ENCODE results near the gene ENOX2. TPM values are rescaled to one million over a fixed set of nuclear protein-coding genes. Genes with fewer than 3 reads are reported as not detected.

The ENOX2 gene
- total RNA-seq, 1 donor from 2014 or later, result 13.6 TPM

DNA sequence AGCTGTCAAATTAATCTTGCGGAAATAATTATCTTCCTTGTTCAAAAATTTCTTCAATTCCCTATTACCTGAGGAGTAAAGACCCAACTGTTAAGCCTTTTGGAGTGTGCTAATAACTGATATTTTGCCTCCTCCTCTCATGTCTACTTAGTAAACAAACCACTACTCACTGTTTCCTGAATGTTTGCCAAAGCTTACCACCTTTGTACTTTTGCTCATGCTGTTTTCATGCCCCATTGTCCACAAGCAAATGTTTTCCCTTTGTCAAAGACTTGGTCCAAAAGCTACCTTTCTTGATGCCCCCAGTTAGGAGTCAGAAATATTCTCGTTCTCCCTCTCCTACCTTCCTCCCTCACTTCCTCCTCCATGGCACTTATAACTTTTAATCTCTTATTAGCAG lies 226.1 kb downstream of the ENOX2 start:
- no peaks in the 10 kb centered on the region for H3K4me1 Mint-ChIP-seq (ENCODE audit: unreplicated experiment)
- H3K4me3 Mint-ChIP-seq (ENCODE audit: unreplicated experiment), result no peak overlapping the region
- TF ChIP-seq, protein P1, sequence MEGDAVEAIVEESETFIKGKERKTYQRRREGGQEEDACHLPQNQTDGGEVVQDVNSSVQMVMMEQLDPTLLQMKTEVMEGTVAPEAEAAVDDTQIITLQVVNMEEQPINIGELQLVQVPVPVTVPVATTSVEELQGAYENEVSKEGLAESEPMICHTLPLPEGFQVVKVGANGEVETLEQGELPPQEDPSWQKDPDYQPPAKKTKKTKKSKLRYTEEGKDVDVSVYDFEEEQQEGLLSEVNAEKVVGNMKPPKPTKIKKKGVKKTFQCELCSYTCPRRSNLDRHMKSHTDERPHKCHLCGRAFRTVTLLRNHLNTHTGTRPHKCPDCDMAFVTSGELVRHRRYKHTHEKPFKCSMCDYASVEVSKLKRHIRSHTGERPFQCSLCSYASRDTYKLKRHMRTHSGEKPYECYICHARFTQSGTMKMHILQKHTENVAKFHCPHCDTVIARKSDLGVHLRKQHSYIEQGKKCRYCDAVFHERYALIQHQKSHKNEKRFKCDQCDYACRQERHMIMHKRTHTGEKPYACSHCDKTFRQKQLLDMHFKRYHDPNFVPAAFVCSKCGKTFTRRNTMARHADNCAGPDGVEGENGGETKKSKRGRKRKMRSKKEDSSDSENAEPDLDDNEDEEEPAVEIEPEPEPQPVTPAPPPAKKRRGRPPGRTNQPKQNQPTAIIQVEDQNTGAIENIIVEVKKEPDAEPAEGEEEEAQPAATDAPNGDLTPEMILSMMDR (IDR thresholded peaks at IDR 0.05), result no peak
- no peak overlapping the region for H3K27ac Mint-ChIP-seq (ENCODE audit: unreplicated experiment)
- peaks cover 14% of the 10 kb centered on the region for H3K9me3 Mint-ChIP-seq (ENCODE audit: unreplicated experiment)
- peaks cover 10% of the 10 kb centered on the region for H3K36me3 Mint-ChIP-seq (ENCODE audit: unreplicated experiment)
- H3K27me3 Mint-ChIP-seq (ENCODE audit: unreplicated experiment), result no peaks in the 10 kb centered on the region
- no peak for DNase-seq (ENCODE audit: extremely low spot score, unreplicated experiment)

DNA sequence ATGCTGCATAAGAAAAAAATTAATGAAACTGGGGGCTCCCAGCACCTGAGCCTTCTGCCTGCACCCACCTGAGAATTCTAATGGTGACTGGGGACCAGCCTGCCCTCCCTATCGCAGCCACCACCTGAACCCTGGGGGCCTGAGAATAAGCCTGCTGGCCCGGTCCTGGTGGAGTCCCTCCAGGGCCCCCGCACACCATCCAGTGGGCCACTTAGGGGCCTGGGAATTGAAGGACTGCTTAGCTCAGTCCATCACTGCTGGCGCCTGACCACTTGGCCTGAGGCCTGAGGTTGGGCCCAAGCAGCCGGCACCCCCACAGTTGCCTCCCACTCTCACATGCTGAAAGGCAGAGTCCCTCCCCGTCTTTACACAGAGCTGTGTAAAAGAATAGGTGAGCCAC lies 230.8 kb downstream of the ENOX2 start:
- H3K36me3 Mint-ChIP-seq (ENCODE audit: unreplicated experiment), result peaks cover 14% of the 10 kb centered on the region
- no peak overlapping the region for H3K4me3 Mint-ChIP-seq (ENCODE audit: unreplicated experiment)
- peaks cover 7% of the 10 kb centered on the region for H3K4me1 Mint-ChIP-seq (ENCODE audit: unreplicated experiment)
- H3K9me3 Mint-ChIP-seq (ENCODE audit: unreplicated experiment), result peaks cover 14% of the 10 kb centered on the region
- no peak overlapping the region for H3K27ac Mint-ChIP-seq (ENCODE audit: unreplicated experiment)
- DNase-seq (ENCODE audit: extremely low spot score, unreplicated experiment), result no peak
- no peaks in the 10 kb centered on the region for H3K27me3 Mint-ChIP-seq (ENCODE audit: unreplicated experiment)
- TF ChIP-seq, protein P1 (IDR thresholded peaks at IDR 0.05), result no peak

DNA sequence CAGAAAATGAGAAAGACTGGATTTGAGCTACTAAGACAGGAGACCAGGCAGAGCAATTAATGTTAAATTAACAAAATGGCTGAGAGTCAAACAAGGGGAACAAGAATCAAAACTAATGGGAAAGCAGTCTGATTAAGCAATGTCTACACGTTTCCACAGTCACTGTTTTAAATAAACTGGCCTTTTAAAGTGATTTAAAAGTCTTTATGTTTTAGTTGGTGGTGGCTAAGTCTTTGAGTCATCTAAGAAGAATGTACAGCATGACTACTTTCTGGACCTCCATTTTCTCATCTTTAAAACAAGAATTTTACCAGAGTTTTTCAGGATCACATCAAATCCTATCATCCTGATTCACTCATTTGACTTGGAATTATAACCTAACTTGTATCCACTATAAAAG lies 233.8 kb downstream of the ENOX2 start:
- peak overlapping the region; percentile 57 for H3K27ac Mint-ChIP-seq (ENCODE audit: unreplicated experiment)
- TF ChIP-seq, protein P1 (IDR thresholded peaks at IDR 0.05), result no peak
- peaks cover 14% of the 10 kb centered on the region for H3K36me3 Mint-ChIP-seq (ENCODE audit: unreplicated experiment)
- no peaks in the 10 kb centered on the region for H3K27me3 Mint-ChIP-seq (ENCODE audit: unreplicated experiment)
- no peak for DNase-seq (ENCODE audit: extremely low spot score, unreplicated experiment)
- peaks cover 13% of the 10 kb centered on the region for H3K9me3 Mint-ChIP-seq (ENCODE audit: unreplicated experiment)
- peaks cover 7% of the 10 kb centered on the region for H3K4me1 Mint-ChIP-seq (ENCODE audit: unreplicated experiment)
- H3K4me3 Mint-ChIP-seq (ENCODE audit: unreplicated experiment), result no peak overlapping the region

DNA sequence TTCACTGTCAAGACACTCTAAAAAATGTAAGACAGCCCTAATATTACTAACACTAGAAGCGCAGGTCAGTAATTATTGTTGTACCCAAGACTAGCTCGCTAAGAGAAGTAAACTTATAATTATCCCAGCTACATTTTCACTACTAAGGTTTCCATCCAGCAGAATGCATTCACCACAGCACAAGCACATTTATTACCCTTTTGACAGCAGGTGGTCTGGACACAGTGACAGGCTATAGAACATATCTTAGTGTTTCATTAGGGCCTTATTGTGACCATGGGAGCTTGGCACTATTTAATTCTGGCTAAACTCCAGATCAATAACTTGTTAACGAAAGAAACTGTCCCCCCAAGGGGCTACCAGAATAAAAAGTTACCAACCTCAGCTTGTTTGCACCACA lies 237.7 kb downstream of the ENOX2 start:
- no peak for DNase-seq (ENCODE audit: extremely low spot score, unreplicated experiment)

DNA sequence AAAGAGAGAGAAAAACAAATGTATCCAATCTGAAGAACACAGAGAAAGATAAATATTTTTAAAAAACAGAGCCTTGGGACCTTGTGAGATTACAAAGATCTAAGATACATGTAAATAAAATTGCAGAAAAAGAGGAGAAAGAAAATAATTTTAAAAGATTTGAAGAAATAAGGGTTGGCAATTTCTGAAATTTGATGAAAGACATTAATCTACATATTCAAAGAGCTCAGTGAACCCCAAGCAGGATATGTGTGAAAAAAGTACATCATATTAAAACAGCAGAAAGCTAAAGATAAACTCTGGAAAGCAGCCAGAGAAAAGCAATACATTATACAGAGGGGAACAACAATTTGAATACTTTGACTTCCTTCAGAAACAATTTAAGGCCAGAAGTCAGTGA lies 244.7 kb downstream of the ENOX2 start:
- no peak for DNase-seq (ENCODE audit: extremely low spot score, unreplicated experiment)
- Mint-ChIP-seq H3K36me3 (ENCODE audit: unreplicated experiment) (peaks cover 6% of the 10 kb centered on the region), H3K4me1 (ENCODE audit: unreplicated experiment) (no peaks in the 10 kb centered on the region), H3K27me3 (ENCODE audit: unreplicated experiment) (no peaks in the 10 kb centered on the region), H3K4me3 (ENCODE audit: unreplicated experiment) (no peak overlapping the region), H3K27ac (ENCODE audit: unreplicated experiment) (no peak overlapping the region), H3K9me3 (ENCODE audit: unreplicated experiment) (peaks cover 10% of the 10 kb centered on the region)
- TF ChIP-seq, protein P1 (IDR thresholded peaks at IDR 0.05), result no peak

More for the DNA sequence above, 237.7 kb downstream of the ENOX2 start:
- H3K27ac Mint-ChIP-seq (ENCODE audit: unreplicated experiment), result no peak overlapping the region
- H3K4me3 Mint-ChIP-seq (ENCODE audit: unreplicated experiment), result no peak overlapping the region
- peaks cover 8% of the 10 kb centered on the region for H3K36me3 Mint-ChIP-seq (ENCODE audit: unreplicated experiment)
- TF ChIP-seq, protein P1 (IDR thresholded peaks at IDR 0.05), result no peak
- peaks cover 7% of the 10 kb centered on the region for H3K4me1 Mint-ChIP-seq (ENCODE audit: unreplicated experiment)
- H3K9me3 Mint-ChIP-seq (ENCODE audit: unreplicated experiment), result no peaks in the 10 kb centered on the region
- H3K27me3 Mint-ChIP-seq (ENCODE audit: unreplicated experiment), result no peaks in the 10 kb centered on the region

All from osteocyte (in vitro differentiated cells).